ENCODE data around the gene EPB41L2.

The EPB41L2 gene

GRCh38 chr6:131063028-131063763, at the start of gene EPB41L2:
TSS of gene EPB41L2 (minus strand) at chr6:131063245. CDS start at chr6:130956485, 106,760 bp downstream.
- peak within 1 kb of the TSS; percentile 92 for H3K4me3 ChIP-seq (ENCODE audit: low read depth, low read length)
- peak; percentile 11 for TF ChIP-seq CTCF (IDR thresholded peaks at IDR 0.05; ENCODE audit: low read depth, low read length, missing control alignments)
- DNase-seq (ENCODE audit: low read depth) = peak; percentile 44

- TF ChIP-seq CTCF (IDR thresholded peaks at IDR 0.05; ENCODE audit: low read depth, low read length, missing control alignments) = no peak
- H3K4me3 ChIP-seq (ENCODE audit: low read depth, low read length) = no peak overlapping the region
- no peak for DNase-seq (ENCODE audit: low read depth)
Observed at GRCh38 chr6:131112249-131112648, 49.2 kb upstream of the EPB41L2 start.

GRCh38 chr6:131107151-131107550, 44.1 kb upstream of the EPB41L2 start:
- DNase-seq (ENCODE audit: low read depth) = no peak

GRCh38 chr6:131103901-131104300, 40.9 kb upstream of the EPB41L2 start:
- no peak for DNase-seq (ENCODE audit: low read depth)
- TF ChIP-seq CTCF (IDR thresholded peaks at IDR 0.05; ENCODE audit: low read depth, low read length, missing control alignments) = no peak
- H3K4me3 ChIP-seq (ENCODE audit: low read depth, low read length) = no peak overlapping the region

More at GRCh38 chr6:131107151-131107550, 44.1 kb upstream of the EPB41L2 start:
- TF ChIP-seq CTCF (IDR thresholded peaks at IDR 0.05; ENCODE audit: low read depth, low read length, missing control alignments) = no peak
- H3K4me3 ChIP-seq (ENCODE audit: low read depth, low read length) = no peak overlapping the region

GRCh38 chr6:131103296-131103695, 40.3 kb upstream of the EPB41L2 start:
- no peak for DNase-seq (ENCODE audit: low read depth)
- no peak for TF ChIP-seq CTCF (IDR thresholded peaks at IDR 0.05; ENCODE audit: low read depth, low read length, missing control alignments)

GRCh38 chr6:131101911-131102680, 39.1 kb upstream of the EPB41L2 start:
- no peak for TF ChIP-seq CTCF (IDR thresholded peaks at IDR 0.05; ENCODE audit: low read depth, low read length, missing control alignments)
- no peak for DNase-seq (ENCODE audit: low read depth)
- H3K4me3 ChIP-seq (ENCODE audit: low read depth, low read length) = no peak overlapping the region

More at GRCh38 chr6:131103296-131103695, 40.3 kb upstream of the EPB41L2 start:
- H3K4me3 ChIP-seq (ENCODE audit: low read depth, low read length) = no peak overlapping the region
